ENCODE results near the gene IL1R2.

The IL1R2 gene

GRCh38 chr2:101975171-101975870 lies 16.4 kb upstream of the IL1R2 start:
- DNase-seq: no peak

GRCh38 chr2:101976891-101977290 lies 14.9 kb upstream of the IL1R2 start:
- no peak for DNase-seq

- no peak for DNase-seq
Measured at GRCh38 chr2:101980368-101980767, 11.4 kb upstream of the IL1R2 start.

- no peak for DNase-seq
Measured at GRCh38 chr2:101981066-101981465, 10.7 kb upstream of the IL1R2 start.

- DNase-seq: no peak
Measured at GRCh38 chr2:101981504-101981903, 10.3 kb upstream of the IL1R2 start.

- no peak for DNase-seq
Measured at GRCh38 chr2:101982495-101983029, 9.2 kb upstream of the IL1R2 start.

GRCh38 chr2:101983486-101983885 lies 8.3 kb upstream of the IL1R2 start:
- DNase-seq: no peak

- no peak for DNase-seq
Measured at GRCh38 chr2:101983928-101984327, 7.8 kb upstream of the IL1R2 start.

GRCh38 chr2:101984656-101985055 lies 7.1 kb upstream of the IL1R2 start:
- no peak for DNase-seq

- no peak for DNase-seq
Measured at GRCh38 chr2:101985101-101985792, 6.5 kb upstream of the IL1R2 start.

GRCh38 chr2:101985793-101986164 lies 6.0 kb upstream of the IL1R2 start:
- no peak for DNase-seq

- no peak for DNase-seq
Measured at GRCh38 chr2:101986376-101986775, 5.4 kb upstream of the IL1R2 start.

GRCh38 chr2:101986804-101987740 lies 4.7 kb upstream of the IL1R2 start:
- no peak for DNase-seq

- no peak for DNase-seq
Measured at GRCh38 chr2:101987832-101988231, 3.9 kb upstream of the IL1R2 start.

GRCh38 chr2:101988541-101988940 lies 3.2 kb upstream of the IL1R2 start:
- no peak for DNase-seq

- no peak for DNase-seq
Measured at GRCh38 chr2:101989740-101990460, 1.9 kb upstream of the IL1R2 start.

GRCh38 chr2:101993772-101994171 lies 2.0 kb downstream of the IL1R2 start:
- no peak for DNase-seq

- no peak for DNase-seq
Measured at GRCh38 chr2:101995019-101995418, 3.3 kb downstream of the IL1R2 start.

GRCh38 chr2:101995804-101996203 lies 4.0 kb downstream of the IL1R2 start:
- no peak for DNase-seq

- DNase-seq: no peak
Measured at GRCh38 chr2:101998556-101998895, 6.8 kb downstream of the IL1R2 start.

- no peak for DNase-seq
Measured at GRCh38 chr2:101998896-101999789, 7.4 kb downstream of the IL1R2 start.

GRCh38 chr2:102000012-102000411 lies 8.3 kb downstream of the IL1R2 start:
- DNase-seq: no peak
